ENCODE measurements around the gene POLR3C. TPM values are rescaled to one million over a fixed set of nuclear protein-coding genes. Genes with fewer than 3 reads are reported as not detected.
A peak's percentile ranks its signal among the peaks of the same experiment; 100 is the strongest.
"Not testable (repeated sequence)": the region's sequence is repeated elsewhere in the genome, so short reads cannot be mapped to it uniquely, and the experiment has no call there.

Gene POLR3C
- polyA plus RNA-seq, 1 experiment, result 70.6 TPM

- Histone ChIP-seq H3K27ac (ENCODE audit: low read depth, low read length) (peak overlapping the region; percentile 96), H3K27me3 (ENCODE audit: control insufficient read depth, insufficient read depth, low read length) (no peaks in the 10 kb centered on the region), H3K4me3 (ENCODE audit: low read depth, low read length) (peak overlapping the region; percentile 67), H3K9me3 (ENCODE audit: control insufficient read depth, insufficient read depth, low read length) (no peaks in the 10 kb centered on the region)
- ChIA-PET CTCF (interaction anchor here (1.0 to 3.5 kb wide), 3 partner anchors 14 to 104 kb away, joined by 3 to 30 read pairs (median 3); partner anchors contain the start of gene NUDT17), POLR2A (interaction anchor here (0.7 to 1.7 kb wide), 7 partner anchors 20 to 85 kb away, joined by 3 to 8 read pairs (median 5); partner anchors contain the start of gene NUDT17)
- DNase-seq (ENCODE audit: low read depth, low spot score), result no peak
- no peak for TF ChIP-seq CTCF (IDR thresholded peaks at IDR 0.05; ENCODE audit: low read depth, low read length)
These were observed 471 bp downstream of the POLR3C start for GRCh38 chr1:145824499-145824842.

DNA sequence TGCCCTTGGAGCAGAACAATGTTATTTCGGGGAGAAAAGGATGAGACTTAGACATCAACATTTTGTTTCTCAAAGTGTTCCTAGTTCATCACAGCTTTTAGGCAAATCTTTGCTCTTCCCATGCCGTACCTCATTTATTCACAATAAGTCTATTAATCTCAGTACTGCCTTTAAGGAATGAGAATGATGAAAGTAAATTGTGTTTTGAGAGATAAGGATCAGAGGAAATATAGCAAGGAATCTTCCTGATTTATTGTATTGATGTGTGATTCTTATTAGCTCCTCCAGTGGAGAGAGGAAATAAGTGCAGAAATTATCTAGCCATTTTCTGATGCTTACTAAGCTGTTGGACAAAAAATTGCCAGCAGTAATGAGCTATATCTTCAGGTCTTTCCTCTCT is 2.0 kb downstream of the POLR3C start:
- DNase-seq (ENCODE audit: low read depth, low spot score), result no peak
- CTCF ChIA-PET, result interaction anchor here (3.5 kb wide), 1 partner anchor 19 kb away, joined by 30 read pairs; the partner anchor contains the start of gene NUDT17
- no peak overlapping the region for H3K27ac ChIP-seq (ENCODE audit: low read depth, low read length)
- H3K9me3 ChIP-seq (ENCODE audit: control insufficient read depth, insufficient read depth, low read length), result no peaks in the 10 kb centered on the region
- peak; percentile 19; the same call in 1 of the 2 replicates for TF ChIP-seq CTCF (IDR thresholded peaks at IDR 0.05; ENCODE audit: low read depth, low read length)
- POLR2A ChIA-PET, result no interaction called here
- no peaks in the 10 kb centered on the region for H3K27me3 ChIP-seq (ENCODE audit: control insufficient read depth, insufficient read depth, low read length)
- peak overlapping the region; percentile 67; the same call in 1 of the 2 replicates for H3K4me3 ChIP-seq (ENCODE audit: low read depth, low read length)

DNA sequence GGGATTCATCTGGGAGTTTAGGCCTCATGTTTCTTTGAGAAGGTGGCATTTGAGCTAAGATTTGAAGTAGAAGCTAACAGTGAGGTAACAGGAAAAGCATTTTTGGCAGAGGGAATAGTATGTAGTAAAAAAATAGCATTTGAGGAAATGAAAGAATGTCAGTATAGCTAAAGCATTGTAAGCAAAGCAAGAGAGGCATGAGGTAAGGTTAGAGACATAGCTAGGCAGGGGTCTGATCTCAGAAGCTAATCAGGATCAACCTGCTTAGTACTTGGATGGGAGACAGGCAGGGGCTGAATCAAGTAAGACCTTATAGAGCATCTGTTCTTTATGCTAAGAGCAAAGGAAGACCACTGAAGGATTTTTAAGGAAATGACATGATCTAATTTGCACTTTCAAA is 4.0 kb downstream of the POLR3C start:
- TF ChIP-seq CTCF (IDR thresholded peaks at IDR 0.05; ENCODE audit: low read depth, low read length), result no peak
- no peaks in the 10 kb centered on the region for H3K9me3 ChIP-seq (ENCODE audit: control insufficient read depth, insufficient read depth, low read length)
- no peak overlapping the region for H3K4me3 ChIP-seq (ENCODE audit: low read depth, low read length)
- no peak for DNase-seq (ENCODE audit: low read depth, low spot score)
- no peaks in the 10 kb centered on the region for H3K27me3 ChIP-seq (ENCODE audit: control insufficient read depth, insufficient read depth, low read length)
- CTCF ChIA-PET, result interaction anchor here (0.6 to 4.2 kb wide), 4 partner anchors 8 to 180 kb away, joined by 3 to 31 read pairs (median 7); partner anchors contain the start of gene NUDT17
- POLR2A ChIA-PET, result no interaction called here
- no peak overlapping the region for H3K27ac ChIP-seq (ENCODE audit: low read depth, low read length)

GRCh38 chr1:145828367-145829026 is 4.5 kb downstream of the POLR3C start:
- Histone ChIP-seq H3K27me3 (ENCODE audit: control insufficient read depth, insufficient read depth, low read length) (no peaks in the 10 kb centered on the region), H3K27ac (ENCODE audit: low read depth, low read length) (no peak overlapping the region), H3K4me3 (ENCODE audit: low read depth, low read length) (no peak overlapping the region), H3K9me3 (ENCODE audit: control insufficient read depth, insufficient read depth, low read length) (no peaks in the 10 kb centered on the region)
- TF ChIP-seq CTCF (IDR thresholded peaks at IDR 0.05; ENCODE audit: low read depth, low read length), result no peak
- CTCF ChIA-PET, result interaction anchor here (1.2 to 4.2 kb wide), 3 partner anchors 17 to 179 kb away, joined by 3 to 31 read pairs (median 6); partner anchors contain the start of gene NUDT17
- DNase-seq (ENCODE audit: low read depth, low spot score), result no peak
- POLR2A ChIA-PET, result no interaction called here

GRCh38 chr1:145830810-145831209 is 6.8 kb downstream of the POLR3C start:
- H3K9me3 ChIP-seq (ENCODE audit: control insufficient read depth, insufficient read depth, low read length); DNase-seq (ENCODE audit: low read depth, low spot score); H3K27ac ChIP-seq (ENCODE audit: low read depth, low read length); H3K4me3 ChIP-seq (ENCODE audit: low read depth, low read length); H3K27me3 ChIP-seq (ENCODE audit: control insufficient read depth, insufficient read depth, low read length); POLR2A ChIA-PET: not testable (repeated sequence)
- CTCF ChIA-PET, result interaction anchor here (0.6 to 4.2 kb wide), 2 partner anchors 14 to 183 kb away, joined by 3 to 31 read pairs; partner anchors contain the start of gene NUDT17

Measured in AG04450 (cell line).